ENCODE measurements around the gene NOL3.

Gene NOL3

DNA sequence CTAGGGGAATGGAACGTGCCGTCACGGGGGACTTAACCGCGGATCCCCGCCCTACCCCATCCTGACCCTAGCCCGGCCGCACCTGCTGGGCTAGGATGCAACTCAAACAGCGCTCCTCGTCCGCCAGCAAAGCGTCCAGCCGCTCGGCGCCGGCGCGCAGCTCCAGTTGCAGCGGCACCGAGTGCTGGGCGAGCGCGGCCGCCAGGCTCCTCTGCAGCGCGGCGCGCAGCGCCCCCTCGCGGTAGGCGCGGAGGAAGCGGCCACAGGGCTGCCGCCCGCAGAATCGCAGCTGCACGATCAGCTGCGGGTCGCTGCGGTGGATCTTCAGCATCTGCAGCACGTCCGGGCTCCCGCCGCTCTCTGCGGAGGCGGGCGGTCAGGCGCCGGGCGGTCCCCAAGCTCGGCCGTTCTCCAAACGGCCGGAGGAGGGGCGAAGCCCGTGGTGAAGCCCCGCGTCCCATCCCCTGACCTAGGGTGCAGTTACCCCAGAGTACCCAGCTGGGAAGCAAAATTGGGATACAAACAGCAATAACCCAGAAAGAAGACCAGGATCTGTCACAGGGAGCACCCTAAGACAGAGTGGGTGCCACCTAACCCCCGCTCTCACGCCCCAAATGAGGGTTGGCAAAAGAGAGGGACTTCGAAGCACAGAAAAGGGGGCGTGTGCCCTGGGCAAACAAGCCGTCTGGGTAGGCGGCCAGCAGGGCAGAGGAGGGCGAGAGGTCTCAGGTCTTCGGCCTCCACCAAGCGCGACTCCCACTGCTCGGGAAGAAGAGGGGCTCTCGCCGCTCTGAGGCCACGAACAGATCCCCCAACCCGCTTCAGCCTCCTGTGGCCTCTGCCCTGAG, 14.8 kb upstream of the NOL3 start:
- DNase-seq: peak; percentile 36

DNA sequence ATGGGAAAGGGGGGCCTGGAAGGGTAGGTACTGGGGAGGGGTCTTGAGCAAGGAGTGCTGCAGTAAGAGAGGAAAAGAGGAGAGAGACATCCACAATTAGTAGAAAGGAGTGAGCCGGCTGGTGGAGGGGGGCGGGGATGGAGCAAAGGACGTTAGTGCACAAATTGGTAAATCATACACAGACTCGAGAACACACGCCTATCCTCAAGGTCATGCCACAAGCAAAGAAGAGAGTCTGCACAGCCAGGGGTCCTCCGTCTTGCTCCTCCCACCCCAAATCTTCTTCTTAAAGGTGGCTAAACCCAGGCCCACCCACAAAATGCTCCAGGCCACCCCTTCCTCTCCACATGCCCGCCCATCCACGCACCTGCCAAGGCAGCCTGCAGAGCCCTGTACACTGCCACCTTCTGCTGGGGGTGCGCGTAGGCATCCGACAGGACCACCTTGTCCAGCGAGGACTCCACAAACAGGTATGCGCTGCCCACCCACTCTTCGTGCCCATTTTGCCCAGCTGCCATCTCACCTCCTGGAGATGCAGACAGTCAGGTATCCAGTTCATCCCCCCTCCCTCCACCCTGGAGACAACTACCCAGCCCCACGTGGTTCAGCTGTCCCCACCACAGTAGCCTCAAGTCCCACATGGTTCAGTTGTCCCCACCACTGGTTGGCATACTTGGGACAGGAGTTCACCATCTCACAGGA, 14.0 kb upstream of the NOL3 start:
- DNase-seq: no peak

DNA sequence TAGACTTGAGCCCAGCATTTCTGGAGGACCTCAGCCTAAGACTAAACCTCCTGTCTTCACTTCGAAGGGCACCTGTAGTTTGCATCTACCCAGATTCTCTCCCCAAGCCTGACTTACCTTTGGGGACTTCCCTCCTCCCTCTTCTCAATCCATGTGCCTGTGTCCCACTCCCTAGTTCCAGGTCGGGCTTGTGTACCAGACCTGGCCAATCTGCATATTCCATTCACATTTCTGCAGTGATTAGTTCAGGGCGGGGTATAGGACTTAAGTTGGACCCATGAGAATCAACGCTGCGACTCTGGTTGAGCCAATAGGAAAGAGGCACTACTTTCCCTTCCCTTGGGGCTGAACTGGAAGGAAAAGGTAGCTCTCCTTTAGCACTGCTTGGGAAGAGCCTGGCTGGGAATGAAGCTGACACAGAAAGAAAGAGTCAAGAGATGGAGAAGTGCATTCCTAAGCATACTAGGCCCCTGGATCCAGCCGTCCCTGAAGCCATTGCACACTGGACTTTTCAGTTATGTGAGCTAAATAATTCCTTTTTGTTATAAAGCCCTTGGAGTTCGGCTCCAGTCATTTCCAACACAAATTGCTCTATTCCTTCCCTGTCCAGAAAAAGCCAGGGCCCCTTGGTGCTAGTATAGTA, 13.1 kb upstream of the NOL3 start:
- no peak for DNase-seq

DNA sequence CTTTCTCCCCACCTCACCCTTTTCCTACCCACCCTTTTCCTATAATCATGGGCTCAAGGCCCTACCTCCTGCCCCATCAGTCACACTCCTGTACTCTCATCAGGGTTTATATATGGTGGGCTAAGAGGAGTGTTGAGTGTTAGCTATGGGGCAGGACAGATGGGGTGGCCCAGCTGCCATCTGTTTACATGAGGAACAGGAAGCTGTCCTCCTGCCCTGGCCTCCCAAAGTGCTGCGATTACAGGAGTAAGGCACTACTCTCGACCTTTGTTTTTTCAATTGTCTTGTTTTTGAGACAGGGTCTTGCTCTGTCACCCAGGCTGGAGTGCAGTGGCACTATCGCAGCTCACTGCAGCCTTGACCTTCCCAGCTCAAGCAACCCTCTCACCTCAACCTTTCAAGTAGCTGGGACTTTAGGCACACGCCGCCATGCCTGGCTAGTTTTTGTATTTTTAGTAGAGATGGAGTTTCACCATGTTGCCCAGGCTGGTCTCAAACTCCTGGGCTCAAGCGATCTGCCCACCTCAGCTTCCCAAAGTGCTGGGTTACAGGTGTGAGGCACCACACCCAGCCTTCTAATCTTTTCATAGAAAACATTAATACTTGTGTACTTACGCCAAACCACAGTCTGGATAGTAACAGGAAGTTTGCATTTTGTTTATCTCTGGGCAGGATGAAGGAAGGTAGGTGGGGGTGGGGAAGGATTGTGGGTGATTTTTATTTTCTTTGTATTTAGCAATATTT, 12.3 kb upstream of the NOL3 start:
- DNase-seq: no peak

DNA sequence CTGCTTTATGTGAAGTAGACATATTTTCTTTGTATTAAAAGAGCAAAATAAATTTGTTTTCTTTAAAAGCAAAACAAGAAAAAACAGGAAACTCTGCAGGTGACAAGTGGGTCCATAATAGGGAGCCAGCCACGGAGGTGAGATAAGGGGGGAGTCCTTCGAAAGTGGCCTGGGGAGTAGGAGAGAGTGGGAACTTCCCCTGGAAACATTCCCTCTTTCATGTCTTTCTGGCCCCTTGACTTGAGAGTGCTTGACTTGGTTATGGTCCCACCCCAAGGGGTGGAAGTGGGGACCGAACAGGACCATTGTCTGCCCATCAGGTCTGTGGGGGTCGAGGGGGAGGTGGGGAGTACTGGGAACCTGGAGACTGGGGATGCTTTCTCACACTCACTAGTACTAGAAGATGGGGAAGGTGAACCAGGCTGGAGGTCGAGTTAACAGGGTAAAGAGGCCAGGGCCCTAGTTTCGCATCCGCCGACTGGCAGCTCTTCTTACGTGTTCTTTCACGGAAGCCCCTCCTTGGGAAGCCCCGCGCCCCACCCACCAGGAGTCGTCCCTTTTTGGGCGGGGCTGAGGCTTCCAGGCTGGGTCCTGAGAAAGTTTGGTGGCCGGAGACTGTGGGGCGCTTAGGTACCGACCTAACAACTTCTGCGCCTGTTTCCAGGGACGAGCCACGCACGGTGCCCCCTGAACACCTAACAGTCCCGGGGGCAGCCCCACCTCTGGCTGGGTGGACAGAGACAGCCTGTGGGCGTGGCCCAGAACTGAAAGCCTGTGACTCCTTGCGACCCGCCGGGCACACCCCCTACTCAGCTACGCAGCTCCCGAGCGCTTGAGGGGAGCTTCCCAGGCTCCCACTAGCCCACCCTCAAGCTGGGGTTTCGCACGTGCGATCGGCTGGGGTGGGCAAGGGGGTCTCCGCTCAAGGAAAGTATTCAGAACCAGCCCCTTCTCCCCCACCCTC, 11.4 kb upstream of the NOL3 start:
- DNase-seq: no peak

DNA sequence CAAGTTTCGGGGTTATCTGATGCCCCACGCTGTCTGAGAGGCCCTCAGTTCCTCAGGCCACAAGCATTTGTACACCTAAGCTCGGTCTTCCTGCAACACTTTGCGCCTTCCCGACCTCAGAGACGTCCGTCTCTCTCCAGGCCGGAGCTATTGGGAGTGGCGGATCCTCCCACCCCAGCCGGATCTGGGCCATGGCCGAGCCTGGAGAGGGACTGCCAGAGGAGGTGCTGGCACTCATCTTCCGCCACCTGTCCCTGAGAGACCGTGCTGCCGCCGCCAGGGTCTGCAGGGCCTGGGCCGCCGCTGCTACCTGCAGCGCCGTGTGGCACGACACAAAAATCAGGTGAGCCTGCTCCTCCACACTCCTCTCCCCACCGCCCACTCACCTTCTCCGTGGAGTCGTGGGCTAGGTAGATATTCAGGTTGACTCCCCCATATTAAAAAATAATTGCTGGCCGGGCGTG, 8.7 kb upstream of the NOL3 start:
- no peak for DNase-seq

DNA sequence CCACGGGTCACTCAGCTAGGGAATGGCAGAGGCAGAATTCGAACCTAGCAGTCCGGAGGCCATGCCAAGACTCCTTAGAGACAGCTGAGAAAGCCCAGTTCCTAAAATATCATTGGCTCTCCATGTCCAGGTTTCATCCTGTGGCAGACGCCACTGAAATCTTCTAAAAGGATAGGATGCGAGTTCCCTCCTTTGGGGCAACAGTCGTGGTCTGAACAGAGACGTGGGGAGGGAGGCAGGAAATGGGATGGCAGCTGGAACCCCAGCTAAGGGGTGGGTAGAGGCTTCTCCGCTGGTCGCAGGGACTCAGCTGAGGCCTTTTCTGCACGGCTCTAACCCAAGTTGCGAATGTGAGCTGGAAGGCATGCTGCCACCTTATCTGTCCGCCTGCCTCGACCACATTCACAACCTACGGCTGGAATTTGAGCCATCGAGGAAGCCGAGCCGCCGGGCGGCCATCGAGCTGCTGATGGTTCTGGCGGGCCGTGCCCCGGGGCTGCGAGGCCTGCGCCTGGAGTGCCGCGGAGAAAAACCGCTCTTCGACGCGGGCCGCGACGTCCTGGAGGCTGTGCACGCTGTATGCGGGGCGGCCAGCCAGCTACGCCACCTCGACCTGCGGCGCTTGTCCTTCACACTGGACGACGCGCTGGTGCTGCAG, 7.7 kb upstream of the NOL3 start:
- no peak for DNase-seq

DNA sequence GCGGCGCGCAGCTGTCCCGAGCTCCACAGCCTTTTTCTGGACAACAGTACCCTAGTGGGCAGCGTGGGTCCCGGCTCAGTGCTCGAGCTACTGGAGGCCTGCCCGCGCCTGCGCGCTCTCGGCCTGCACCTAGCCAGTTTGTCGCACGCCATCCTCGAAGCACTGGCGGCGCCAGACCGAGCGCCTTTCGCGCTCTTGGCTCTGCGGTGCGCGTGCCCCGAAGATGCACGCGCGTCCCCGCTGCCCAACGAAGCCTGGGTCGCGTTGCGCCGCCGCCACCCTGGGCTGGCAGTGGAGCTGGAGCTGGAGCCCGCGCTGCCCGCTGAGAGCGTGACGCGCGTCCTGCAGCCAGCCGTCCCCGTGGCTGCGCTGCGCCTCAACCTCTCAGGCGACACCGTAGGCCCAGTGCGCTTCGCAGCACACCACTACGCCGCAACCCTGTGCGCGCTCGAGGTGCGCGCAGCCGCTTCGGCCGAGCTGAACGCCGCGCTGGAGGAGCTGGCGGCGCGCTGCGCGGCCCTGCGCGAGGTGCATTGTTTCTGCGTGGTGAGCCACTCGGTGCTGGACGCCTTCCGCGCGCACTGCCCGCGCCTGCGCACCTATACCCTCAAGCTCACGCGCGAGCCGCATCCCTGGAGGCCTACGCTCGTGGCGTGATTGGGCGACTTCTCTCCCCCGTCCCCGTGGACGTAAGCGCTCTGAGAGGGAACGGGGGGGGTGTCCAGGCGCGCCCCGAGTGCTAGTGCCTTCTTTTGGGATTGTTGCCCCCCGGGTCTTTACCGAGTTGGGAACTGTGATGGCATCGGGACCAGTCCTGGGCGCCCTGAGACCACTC, 7.0 kb upstream of the NOL3 start:
- DNase-seq: peak; percentile 41

DNA sequence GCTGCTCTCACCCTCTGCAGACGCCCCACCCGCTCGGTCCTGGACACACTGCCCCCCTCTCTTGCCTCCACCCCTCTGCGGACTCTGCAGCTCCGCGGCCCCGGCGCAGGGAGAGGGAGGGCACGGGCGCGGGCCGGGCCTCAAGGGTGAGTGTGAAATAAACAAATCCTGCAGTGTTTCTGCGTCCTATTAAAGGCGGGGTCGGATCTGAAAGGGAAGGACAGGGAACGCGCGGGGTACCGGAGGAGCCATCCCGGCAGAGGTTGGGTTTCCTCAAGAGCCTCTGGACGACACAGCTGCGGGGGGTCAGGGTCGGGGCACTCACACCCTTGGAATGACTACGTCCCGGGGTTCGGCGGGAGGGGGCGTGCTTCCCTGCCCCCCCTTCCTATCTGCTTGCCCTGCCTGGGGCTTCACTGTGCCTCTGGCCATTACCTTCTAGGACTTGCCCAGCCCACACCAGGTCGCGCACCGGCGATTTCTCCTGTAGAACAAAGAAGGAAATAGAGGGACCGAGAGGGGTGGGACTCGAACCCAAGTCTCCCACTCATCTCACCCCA, 6.3 kb upstream of the NOL3 start:
- no peak for DNase-seq

DNA sequence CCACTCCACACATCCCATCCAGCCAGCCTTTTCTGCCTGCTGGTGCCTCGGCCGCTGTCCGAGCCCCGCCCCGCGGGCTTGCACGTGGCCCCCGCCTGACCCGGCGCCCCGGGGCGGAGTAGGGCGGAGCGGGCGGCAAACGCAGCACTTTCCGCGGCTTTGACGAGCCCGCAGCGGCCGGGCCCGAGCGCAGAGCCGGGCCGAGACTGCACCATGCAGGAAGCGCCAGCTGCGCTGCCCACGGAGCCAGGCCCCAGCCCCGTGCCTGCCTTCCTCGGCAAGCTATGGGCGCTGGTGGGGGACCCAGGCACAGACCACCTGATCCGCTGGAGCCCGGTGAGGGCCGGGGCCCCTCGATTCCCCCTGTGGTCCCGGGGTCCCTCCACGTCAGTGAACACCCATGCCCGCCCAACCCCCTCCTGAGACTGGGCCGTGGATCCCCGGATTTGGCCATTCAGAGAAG, 5.7 kb upstream of the NOL3 start, which contains the start of gene HSF4:
TSS of gene HSF4 (plus strand) at position 147 of the 463 bp plus-strand sequence. CDS start at position 214, 67 bp downstream.
- DNase-seq: no peak

DNA sequence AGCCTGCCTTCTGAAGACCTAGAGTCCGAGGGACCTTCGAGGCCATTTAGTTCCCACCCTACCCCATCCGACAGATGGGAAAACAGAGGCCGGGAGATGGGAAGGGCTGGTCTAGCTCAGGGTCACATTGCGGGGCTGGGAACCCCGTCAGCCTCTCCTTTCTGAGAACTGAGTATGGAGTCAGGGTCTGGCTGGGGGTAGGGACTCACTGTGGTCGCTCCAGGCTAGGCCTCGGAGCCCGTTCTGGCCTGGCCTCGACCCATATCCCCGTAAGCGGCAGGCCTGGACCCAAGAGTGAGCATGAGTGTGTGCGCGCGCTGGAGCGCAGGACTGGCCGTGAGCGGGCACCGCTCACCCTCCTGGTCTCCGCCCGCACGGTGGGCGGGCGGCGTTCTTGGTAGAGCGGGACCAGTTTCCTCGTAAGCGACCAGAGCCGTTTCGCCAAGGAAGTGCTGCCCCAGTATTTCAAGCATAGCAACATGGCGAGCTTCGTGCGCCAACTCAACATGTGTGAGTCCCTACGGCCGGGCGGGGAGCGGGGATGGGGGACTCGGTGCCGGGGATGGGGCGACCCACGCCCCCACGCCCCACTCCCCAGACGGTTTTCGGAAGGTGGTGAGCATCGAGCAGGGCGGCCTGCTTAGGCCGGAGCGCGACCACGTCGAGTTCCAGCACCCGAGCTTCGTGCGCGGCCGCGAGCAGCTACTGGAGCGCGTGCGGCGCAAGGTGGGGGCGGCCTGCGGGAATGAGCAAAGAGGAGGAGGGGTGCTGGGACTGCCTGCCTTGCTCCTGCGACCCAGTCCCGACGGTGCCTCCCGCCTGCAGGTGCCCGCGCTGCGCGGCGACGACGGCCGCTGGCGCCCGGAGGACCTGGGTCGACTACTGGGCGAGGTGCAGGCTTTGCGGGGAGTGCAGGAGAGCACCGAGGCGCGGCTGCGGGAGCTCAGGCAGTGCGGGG, 4.9 kb upstream of the NOL3 start:
- no peak for DNase-seq

DNA sequence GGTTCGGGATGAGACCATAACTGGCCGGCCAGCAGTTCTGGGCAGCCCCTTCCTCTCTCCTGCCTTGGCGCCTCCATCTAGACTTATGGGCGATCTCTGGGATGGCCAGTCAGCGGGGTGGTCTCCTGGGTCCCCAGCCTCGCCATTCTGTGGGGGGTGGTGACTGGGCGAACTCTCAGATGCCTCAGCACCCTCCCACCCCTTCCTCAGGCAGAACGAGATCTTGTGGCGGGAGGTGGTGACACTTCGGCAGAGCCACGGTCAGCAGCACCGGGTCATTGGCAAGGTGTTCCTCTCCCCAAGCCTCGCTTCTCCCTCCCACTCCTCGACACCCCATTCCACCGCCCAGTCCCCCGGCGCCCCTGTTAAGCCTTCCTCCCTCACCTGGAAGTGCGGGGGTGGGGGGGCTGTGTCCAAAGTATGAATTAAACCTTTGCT, 4.2 kb upstream of the NOL3 start:
- no peak for DNase-seq

DNA sequence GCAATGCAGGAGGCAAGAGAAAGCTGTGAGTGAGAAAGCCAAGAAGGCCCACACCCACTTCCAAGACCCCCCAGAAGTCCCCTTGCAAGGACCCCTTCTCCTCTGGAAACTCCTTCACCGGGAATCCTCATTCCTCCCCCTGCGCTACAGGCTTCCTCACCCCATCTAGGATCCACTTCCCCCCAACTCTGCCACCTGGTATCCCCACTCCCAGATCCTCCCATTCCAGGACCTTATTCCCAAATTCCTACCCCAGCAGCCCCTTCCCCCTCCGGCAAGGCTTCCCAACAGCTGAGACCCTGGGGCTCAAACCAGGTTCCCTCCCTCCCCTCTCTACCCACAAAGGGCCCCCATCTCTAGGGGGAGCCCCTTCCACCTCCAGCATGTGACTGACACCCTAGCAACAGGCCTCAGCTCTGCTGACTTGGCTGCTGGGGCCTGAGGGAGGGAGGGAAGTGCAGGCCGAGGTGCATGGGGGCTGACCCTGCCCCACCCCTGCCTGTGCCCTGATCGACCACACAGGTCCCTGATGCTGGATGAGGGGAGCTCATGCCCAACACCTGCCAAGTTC, 3.7 kb upstream of the NOL3 start:
- DNase-seq: no peak

DNA sequence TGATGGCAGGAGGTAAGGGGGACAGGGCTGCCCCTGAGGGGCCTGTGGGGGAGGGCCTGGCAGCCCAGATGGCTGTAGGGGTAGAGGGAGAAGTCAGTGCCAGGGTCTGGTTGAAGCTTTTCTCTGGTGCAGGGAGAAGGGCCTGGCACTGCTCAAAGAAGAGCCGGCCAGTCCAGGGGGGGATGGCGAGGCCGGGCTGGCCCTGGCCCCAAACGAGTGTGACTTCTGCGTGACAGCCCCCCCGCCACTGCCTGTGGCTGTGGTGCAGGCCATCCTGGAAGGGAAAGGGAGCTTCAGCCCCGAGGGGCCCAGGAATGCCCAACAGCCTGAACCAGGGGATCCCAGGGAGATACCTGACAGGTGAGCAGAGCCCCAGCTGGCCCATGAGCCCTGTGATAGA, 2.8 kb upstream of the NOL3 start:
- no peak for DNase-seq

DNA sequence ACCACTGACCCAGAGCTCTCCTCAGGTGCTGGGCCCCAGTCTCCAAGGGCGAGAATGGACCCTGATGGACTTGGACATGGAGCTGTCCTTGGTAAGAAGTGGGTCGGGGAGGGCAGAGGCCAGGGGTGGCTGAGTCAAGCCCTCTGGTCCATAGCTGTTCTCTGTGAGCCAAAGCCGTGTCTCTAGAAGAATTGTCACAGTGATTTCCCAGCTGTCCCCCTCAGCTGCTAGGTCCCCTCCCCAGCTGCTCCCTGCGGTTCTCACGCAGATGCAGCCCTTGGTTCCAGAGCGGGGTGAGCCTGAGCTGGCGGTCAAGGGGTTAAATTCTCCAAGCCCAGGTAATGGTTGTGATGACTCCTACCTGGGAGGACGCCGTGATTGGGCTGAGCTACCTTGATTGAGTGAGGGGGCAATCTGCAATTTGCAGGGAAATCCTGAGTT, 1.3 kb upstream of the NOL3 start:
- DNase-seq: no peak

DNA sequence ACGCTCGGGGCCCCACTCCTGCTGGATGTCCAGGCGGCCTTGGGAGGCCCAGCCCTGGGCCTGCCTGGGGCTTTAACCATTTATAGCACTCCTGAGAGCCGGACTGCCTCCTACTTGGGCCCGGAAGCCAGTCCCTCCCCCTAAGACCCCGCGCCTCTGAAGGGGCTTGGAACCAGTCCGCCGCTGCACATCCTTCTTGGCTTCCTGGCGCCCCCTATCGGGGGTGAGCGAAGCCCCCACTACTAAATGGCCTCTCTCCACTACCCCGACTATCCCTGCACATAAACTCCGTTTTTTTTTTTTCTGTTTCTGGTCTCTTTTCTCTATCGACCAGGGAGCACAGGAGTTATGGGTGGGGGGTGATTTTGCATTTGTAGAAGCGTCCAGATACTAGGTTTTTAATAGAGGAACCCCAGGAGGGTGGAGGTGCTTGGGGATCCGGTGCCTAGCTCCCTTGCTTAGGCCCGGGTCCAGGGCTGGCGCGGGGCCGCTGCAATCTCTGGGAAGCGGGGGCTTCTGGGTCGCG, 633 bp upstream of the NOL3 start:
- DNase-seq: no peak

DNA sequence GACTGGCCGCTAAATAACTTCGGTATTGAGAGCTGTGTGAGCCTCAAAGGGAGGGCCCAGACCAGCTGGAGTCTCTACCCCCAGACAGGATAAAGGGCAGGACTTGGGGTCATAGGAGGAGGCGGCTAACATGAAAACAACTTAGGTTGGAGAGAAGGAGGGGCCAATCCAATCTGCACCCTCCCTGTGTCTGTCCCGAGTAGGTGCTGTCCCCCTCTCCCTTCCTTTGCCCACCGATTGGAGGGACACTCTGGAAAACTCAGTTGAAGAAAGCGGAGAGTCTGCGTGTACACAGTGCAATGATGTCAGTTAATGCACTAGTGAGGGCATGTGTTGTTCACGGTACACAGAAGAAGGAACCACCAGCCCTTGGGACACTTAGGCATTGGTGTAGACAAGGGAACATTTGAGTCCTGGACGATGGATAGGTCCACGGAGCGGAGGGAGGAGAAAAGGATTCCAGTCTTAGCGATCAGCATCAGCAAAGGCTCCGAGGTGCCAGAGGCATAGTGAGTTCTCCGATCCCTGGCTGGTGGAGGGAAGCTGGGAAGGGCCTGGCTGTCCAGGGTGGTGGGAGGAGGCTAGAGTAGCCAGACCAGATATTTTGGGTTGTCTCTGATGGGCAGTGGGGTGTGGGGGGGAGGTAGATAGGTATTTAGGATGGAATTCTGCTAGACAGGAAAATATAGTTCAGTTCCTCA, 761 bp downstream of the NOL3 start:
- no peak for DNase-seq

Data from NCI-H2029 (cell line).